ENCODE data around the gene MAF.
A peak's percentile ranks its signal among the peaks of the same experiment; 100 is the strongest.

MAF gene

GRCh38 chr16:79600638-79601091 lies at the start of gene MAF:
Gene MAF, minus strand, starts transcription at chr16:79600737. Its CDS starts 835 bp downstream, at chr16:79599902.
- no peak for TF ChIP-seq CTCF (IDR thresholded peaks at IDR 0.05; ENCODE audit: low read depth, low read length)
- peak; percentile 76 to 80 for DNase-seq (ENCODE audit: low read depth in 2 of 2)
- peak within 1 kb of the TSS; percentile 53 to 58 for H3K4me3 ChIP-seq (replicated peaks in 1 of 2; ENCODE audit: low read depth in 2 of 2, low read length in 2 of 2)

GRCh38 chr16:79648826-79649225 lies 48.3 kb upstream of the MAF start:
- DNase-seq (ENCODE audit: low read depth in 2 of 2), result no peak
- H3K4me3 ChIP-seq (replicated peaks in 1 of 2; ENCODE audit: low read depth in 2 of 2, low read length in 2 of 2), result no peak overlapping the region
- no peak for TF ChIP-seq CTCF (IDR thresholded peaks at IDR 0.05; ENCODE audit: low read depth, low read length)

GRCh38 chr16:79647586-79647985 lies 47.0 kb upstream of the MAF start:
- TF ChIP-seq CTCF (IDR thresholded peaks at IDR 0.05; ENCODE audit: low read depth, low read length), result no peak
- DNase-seq (ENCODE audit: low read depth in 2 of 2), result no peak
- H3K4me3 ChIP-seq (replicated peaks in 1 of 2; ENCODE audit: low read depth in 2 of 2, low read length in 2 of 2), result no peak overlapping the region

- no peak for TF ChIP-seq CTCF (IDR thresholded peaks at IDR 0.05; ENCODE audit: low read depth, low read length)
- H3K4me3 ChIP-seq (replicated peaks in 1 of 2; ENCODE audit: low read depth in 2 of 2, low read length in 2 of 2), result no peak overlapping the region
Observed at GRCh38 chr16:79645701-79646100, 45.2 kb upstream of the MAF start.

GRCh38 chr16:79644971-79645667 lies 44.6 kb upstream of the MAF start:
- no peak overlapping the region for H3K4me3 ChIP-seq (replicated peaks in 1 of 2; ENCODE audit: low read depth in 2 of 2, low read length in 2 of 2)
- TF ChIP-seq CTCF (IDR thresholded peaks at IDR 0.05; ENCODE audit: low read depth, low read length), result no peak
- DNase-seq (ENCODE audit: low read depth in 2 of 2), result no peak

More at GRCh38 chr16:79645701-79646100, 45.2 kb upstream of the MAF start:
- no peak for DNase-seq (ENCODE audit: low read depth in 2 of 2)

- H3K4me3 ChIP-seq (replicated peaks in 1 of 2; ENCODE audit: low read depth in 2 of 2, low read length in 2 of 2), result no peak overlapping the region
- TF ChIP-seq CTCF (IDR thresholded peaks at IDR 0.05; ENCODE audit: low read depth, low read length), result no peak
- DNase-seq (ENCODE audit: low read depth in 2 of 2), result no peak
Observed at GRCh38 chr16:79642652-79643051, 42.1 kb upstream of the MAF start.

Measured in cardiac fibroblast (primary cell).